HCT116 (cell line): ENCODE data around the gene NUDT8. TPM values are rescaled to one million over a fixed set of nuclear protein-coding genes. Genes with fewer than 3 reads are reported as not detected.

Source experiments
- ATAC-seq: fragments of 200-7000 bp; cut with Tn5 transposase; 2 replicates; pipeline ENCODE4 v1.9.1; 2020; ENCODE audit warnings: mild to moderate bottlenecking, moderate library complexity
- BruUV-seq: library from RNA; stranded (reverse); fragments of 400-500 nt; replicated peaks from 2 replicates; lab custom pipeline; 2021; lab: Mats Ljungman, UMichigan
- CTCF ChIA-PET: fragments of 300-600 bp; sonication (Branson Sonifier 250); formaldehyde crosslinking; loops from one replicate; lab custom pipeline; 2021; ENCODE audit warnings: antibody characterized with exemption; lab: Charles Lee
- POLR2A ChIA-PET: fragments of 300-600, 350-600 bp; sonication (Branson Sonifier 250); formaldehyde crosslinking; loops from one replicate; lab custom pipeline; 2021; ENCODE audit warnings: antibody characterized with exemption; lab: Charles Lee
- RAD21 ChIA-PET, 2 experiments: fragments of 300-600 bp; sonication (Branson Sonifier 250); formaldehyde crosslinking; loops; one replicate each; lab custom pipeline; 2023; ENCODE audit warnings: low total read pairs in 2 of 2; ENCODE audit not compliant: uncharacterized antibody in 2 of 2, unreplicated experiment in 2 of 2, low non-redundant PET in 1 of 2; lab: Charles Lee
- DNase-seq: peaks from one replicate; pipeline ENCODE4 v3.0.0-alpha.2; 2010; ENCODE audit warnings: low read depth, low spot score
- H2AFZ ChIP-seq: fragments of 200-600 bp; shearing (Covaris generic), sonication (generic); 2 replicates; pipeline ENCODE4 v1.6.1; 2017; ENCODE audit warnings: low read depth, mixed run types, mixed read lengths, antibody characterized with exemption, low read length; ENCODE audit not compliant: poor library complexity, severe bottlenecking
- H3K27ac ChIP-seq: 2 replicates; pipeline ENCODE4 v1.5.1; 2012; ENCODE audit warnings: low read depth, low read length
- H3K27me3 ChIP-seq: fragments of 200-600 bp; sonication (generic); 2 replicates; pipeline ENCODE4 v1.6.1; 2016; ENCODE audit warnings: mixed run types, low read length, mixed read lengths; ENCODE audit not compliant: insufficient read depth
- H3K36me3 ChIP-seq, 2 experiments: fragments of 200-500 bp in 1 of 2; fragments of 200-600 bp in 1 of 2; sonication (Bioruptor generic) in 1 of 2; sonication (generic) in 1 of 2; 2 replicates each; pipeline versions ENCODE4 v1.5.1 to v1.6.1; 2014 to 2016; ENCODE audit warnings: low read length in 2 of 2, inconsistent platforms in 1 of 2, mixed read lengths in 1 of 2, mixed run types in 1 of 2; ENCODE audit not compliant: insufficient read depth in 2 of 2, control insufficient read depth in 1 of 2
- H3K4me1 ChIP-seq, 2 experiments: fragments of 200-600 bp in 1 of 2; sonication (generic) in 1 of 2; 2 replicates each; pipeline versions ENCODE4 v1.5.1 to v1.6.1; 2012 to 2017; ENCODE audit warnings: low read length in 2 of 2, inconsistent platforms in 1 of 2, mild to moderate bottlenecking in 1 of 2, mixed read lengths in 1 of 2, mixed run types in 1 of 2, moderate library complexity in 1 of 2; ENCODE audit not compliant: insufficient read depth in 2 of 2, control insufficient read depth in 1 of 2
- H3K4me2 ChIP-seq: fragments of 200-600 bp; sonication (generic); 2 replicates; pipeline ENCODE4 v1.6.1; 2017; ENCODE audit warnings: mixed run types, low read length, mixed read lengths
- H3K4me3 ChIP-seq, 2 experiments: fragments of 200-600 bp in 1 of 2; sonication (generic) in 1 of 2; replicated peaks in 1 of 2; 2 replicates each; pipeline ENCODE4 v1.5.1; 2011 to 2016; ENCODE audit warnings: low read length in 2 of 2, control low read depth in 1 of 2, low read depth in 1 of 2, mild to moderate bottlenecking in 1 of 2, mixed read lengths in 1 of 2, mixed run types in 1 of 2
- H3K79me2 ChIP-seq: fragments of 200-600 bp; sonication (generic); 2 replicates; pipeline ENCODE4 v1.6.1; 2017; ENCODE audit warnings: mild to moderate bottlenecking, mixed run types, low read length, moderate library complexity, mixed read lengths; ENCODE audit not compliant: insufficient read depth
- H3K9ac ChIP-seq: fragments of 200-600 bp; sonication (generic); 2 replicates; pipeline ENCODE4 v1.6.1; 2016; ENCODE audit warnings: low read length, mixed read lengths
- H3K9me2 ChIP-seq: fragments of 200-600 bp; sonication (generic), shearing (Covaris generic); 2 replicates; pipeline ENCODE4 v1.6.1; 2017; ENCODE audit warnings: mixed run types, mild to moderate bottlenecking, moderate library complexity; ENCODE audit not compliant: insufficient read depth
- H3K9me3 ChIP-seq, 2 experiments: fragments of 200-500 bp in 1 of 2; fragments of 200-600 bp in 1 of 2; sonication (Bioruptor generic) in 1 of 2; sonication (generic) in 1 of 2; 2 replicates each; pipeline ENCODE4 v1.6.1; 2014 to 2017; ENCODE audit warnings: low read length in 2 of 2, mixed read lengths in 2 of 2, inconsistent platforms in 1 of 2, low read depth in 1 of 2, mild to moderate bottlenecking in 1 of 2, mixed run types in 1 of 2, moderate library complexity in 1 of 2; ENCODE audit not compliant: control insufficient read depth in 1 of 2, insufficient read depth in 1 of 2
- H4K20me1 ChIP-seq: fragments of 200-600 bp; sonication (generic), shearing (Covaris generic); 2 replicates; pipeline ENCODE4 v1.6.1; 2017; ENCODE audit warnings: mixed run types, mild to moderate bottlenecking, moderate library complexity; ENCODE audit not compliant: insufficient read depth
- CEBPB ChIP-seq: IDR thresholded peaks from 2 replicates; pipeline ENCODE4 v1.6.1; 2012; ENCODE audit warnings: low read depth
- CTCF ChIP-seq, 3 experiments: fragments of 200-600 bp in 1 of 3; sonication (generic) in 1 of 3; IDR thresholded peaks in 2 of 3; conservative IDR thresholded peaks in 1 of 3; 2 replicates each; pipeline ENCODE4 v1.5.1; 2012 to 2017; ENCODE audit warnings: low read depth in 2 of 3, low read length in 2 of 3, antibody characterized with exemption in 1 of 3, borderline replicate concordance in 1 of 3, control low read depth in 1 of 3, mild to moderate bottlenecking in 1 of 3, mixed read lengths in 1 of 3, mixed run types in 1 of 3, moderate library complexity in 1 of 3; ENCODE audit not compliant: insufficient read depth in 1 of 3
- EGR1 ChIP-seq: IDR thresholded peaks from 2 replicates; pipeline ENCODE4 v1.6.1; 2012; ENCODE audit warnings: low read depth
- FOSL1 ChIP-seq: IDR thresholded peaks from 2 replicates; pipeline ENCODE4 v1.6.1; 2012; ENCODE audit warnings: low read depth
- MAX ChIP-seq: IDR thresholded peaks from 2 replicates; pipeline ENCODE4 v1.6.1; 2012
- POLR2AphosphoS5 ChIP-seq: IDR thresholded peaks from 2 replicates; pipeline ENCODE4 v1.6.1; 2011; ENCODE audit warnings: mild to moderate bottlenecking, low read depth, low read length, moderate library complexity
- SP1 ChIP-seq: IDR thresholded peaks from 2 replicates; pipeline ENCODE4 v1.6.1; 2012; ENCODE audit warnings: low read depth
- ZFX ChIP-seq: fragments of 450-650 bp; IDR thresholded peaks from 2 replicates; pipeline ENCODE4 v1.6.1; 2017
- ZNF274 ChIP-seq: fragments of 200-500 bp; sonication (Bioruptor generic); IDR thresholded peaks from 2 replicates; pipeline ENCODE4 v1.6.1; 2014; ENCODE audit warnings: mild to moderate bottlenecking, low read depth, low read length, inconsistent platforms
- intact Hi-C: fragments of 100-400 bp; cut with micrococcal nuclease; formaldehyde crosslinking; loops from 2 replicates; pipeline ENCODE4 v1.10.0; 2022
- total RNA-seq: library from RNA; stranded (reverse); gene quantifications from one replicate; pipeline ENCODE4 v1.2.1, GENCODE V29; 2021; ENCODE audit not compliant: unreplicated experiment
- TF ChIP-seq, protein P1 (sequence below): IDR thresholded peaks from 2 replicates; pipeline ENCODE4 v1.6.1; 2011; ENCODE audit warnings: mild to moderate bottlenecking, low read length, moderate library complexity; ENCODE audit not compliant: insufficient replicate concordance; ENCODE audit errors: extremely low read depth

The NUDT8 gene
- total RNA-seq, 1 experiment from 2014 or later, result 18.7 TPM

DNA sequence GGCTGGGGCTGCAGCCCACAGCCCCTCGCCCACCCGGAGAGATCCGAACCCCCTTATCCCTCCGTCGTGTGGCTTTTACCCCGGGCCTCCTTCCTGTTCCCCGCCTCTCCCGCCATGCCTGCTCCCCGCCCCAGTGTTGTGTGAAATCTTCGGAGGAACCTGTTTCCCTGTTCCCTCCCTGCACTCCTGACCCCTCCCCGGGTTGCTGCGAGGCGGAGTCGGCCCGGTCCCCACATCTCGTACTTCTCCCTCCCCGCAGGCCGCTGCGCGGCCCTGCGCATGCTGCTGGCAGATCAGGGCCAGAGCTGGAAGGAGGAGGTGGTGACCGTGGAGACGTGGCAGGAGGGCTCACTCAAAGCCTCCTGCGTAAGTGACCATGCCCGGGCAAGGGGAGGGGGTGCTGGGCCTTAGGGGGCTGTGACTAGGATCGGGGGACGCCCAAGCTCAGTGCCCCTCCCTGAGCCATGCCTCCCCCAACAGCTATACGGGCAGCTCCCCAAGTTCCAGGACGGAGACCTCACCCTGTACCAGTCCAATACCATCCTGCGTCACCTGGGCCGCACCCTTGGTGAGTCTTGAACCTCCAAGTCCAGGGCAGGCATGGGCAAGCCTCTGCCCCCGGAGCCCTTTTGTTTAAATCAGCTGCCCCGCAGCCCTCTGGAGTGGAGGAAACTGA, 45.4 kb downstream of the NUDT8 start:
- Histone ChIP-seq H3K4me2 (peak overlapping the region; percentile 98), H3K4me1 (peaks cover 38 to 49% of the 10 kb centered on the region in 2 experiments), H3K4me3 (peak overlapping the region; percentile 66 to 90), H4K20me1 (peaks cover 2% of the 10 kb centered on the region; the same call in 1 of the 2 replicates), H3K27me3 (no peaks in the 10 kb centered on the region), H3K9me3 (no peaks in the 10 kb centered on the region), H3K9me2 (no peaks in the 10 kb centered on the region), H2AFZ (no peak overlapping the region), H3K79me2 (peaks cover 33% of the 10 kb centered on the region), H3K36me3 (peaks cover 7 to 19% of the 10 kb centered on the region in 2 experiments; a peak in 3 of 4 replicates), H3K9ac (peak overlapping the region; percentile 98), H3K27ac (peak overlapping the region; percentile 80)
- ChIA-PET RAD21 (no interaction called here), POLR2A (interaction anchor here (1.2 to 1.6 kb wide), 3 partner anchors 11 to 156 kb away, joined by 3 to 8 read pairs (median 8); partner anchors contain the start of gene RPS6KB2), CTCF (interaction anchor here (1.1 to 3.2 kb wide), 5 partner anchors 8 to 45 kb away, joined by 3 to 24 read pairs (median 6); partner anchors contain the start of gene NUDT8)
- intact Hi-C loops, result no loop called here
- ATAC-seq (peak; percentile 31), DNase-seq (no peak)
- TSS peak; percentile 54 for BruUV-seq
- TF ChIP-seq MAX, result peak; percentile 12; the same call in 1 of the 2 replicates
- no peak for TF ChIP-seq CEBPB

DNA sequence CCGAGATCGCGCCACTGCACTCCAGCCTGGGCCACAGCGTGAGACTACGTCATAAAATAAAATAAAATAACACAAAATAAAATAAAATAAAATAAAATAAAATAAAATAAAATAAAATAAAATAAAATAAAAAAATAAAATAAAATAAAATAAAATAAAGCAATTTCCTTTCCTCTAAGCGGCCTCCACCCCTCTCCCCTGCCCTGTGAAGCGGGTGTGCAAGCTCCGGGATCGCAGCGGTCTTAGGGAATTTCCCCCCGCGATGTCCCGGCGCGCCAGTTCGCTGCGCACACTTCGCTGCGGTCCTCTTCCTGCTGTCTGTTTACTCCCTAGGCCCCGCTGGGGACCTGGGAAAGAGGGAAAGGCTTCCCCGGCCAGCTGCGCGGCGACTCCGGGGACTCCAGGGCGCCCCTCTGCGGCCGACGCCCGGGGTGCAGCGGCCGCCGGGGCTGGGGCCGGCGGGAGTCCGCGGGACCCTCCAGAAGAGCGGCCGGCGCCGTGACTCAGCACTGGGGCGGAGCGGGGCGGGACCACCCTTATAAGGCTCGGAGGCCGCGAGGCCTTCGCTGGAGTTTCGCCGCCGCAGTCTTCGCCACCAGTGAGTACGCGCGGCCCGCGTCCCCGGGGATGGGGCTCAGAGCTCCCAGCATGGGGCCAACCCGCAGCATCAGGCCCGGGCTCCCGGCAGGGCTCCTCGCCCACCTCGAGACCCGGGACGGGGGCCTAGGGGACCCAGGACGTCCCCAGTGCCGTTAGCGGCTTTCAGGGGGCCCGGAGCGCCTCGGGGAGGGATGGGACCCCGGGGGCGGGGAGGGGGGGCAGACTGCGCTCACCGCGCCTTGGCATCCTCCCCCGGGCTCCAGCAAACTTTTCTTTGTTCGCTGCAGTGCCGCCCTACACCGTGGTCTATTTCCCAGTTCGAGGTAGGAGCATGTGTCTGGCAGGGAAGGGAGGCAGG, 46.2 kb downstream of the NUDT8 start, which contains the start of gene GSTP1:
Gene GSTP1, plus strand, starts transcription at position 566 of the 958 bp plus-strand sequence. Its CDS starts 32 bp downstream, at position 598.
- Histone ChIP-seq H4K20me1 (peaks cover 2% of the 10 kb centered on the region; the same call in 1 of the 2 replicates), H3K9me3 (no peaks in the 10 kb centered on the region), H3K27ac (peak within 1 kb of the TSS; percentile 80), H3K27me3 (no peaks in the 10 kb centered on the region), H3K9me2 (no peaks in the 10 kb centered on the region), H3K4me1 (peaks cover 41 to 53% of the 10 kb centered on the region in 2 experiments), H3K9ac (peak within 1 kb of the TSS; percentile 98), H3K79me2 (peaks cover 33% of the 10 kb centered on the region), H2AFZ (no peak within 1 kb of the TSS), H3K4me3 (peak within 1 kb of the TSS; percentile 66 to 90), H3K4me2 (peak within 1 kb of the TSS; percentile 98), H3K36me3 (peaks cover 7 to 19% of the 10 kb centered on the region in 2 experiments; a peak in 3 of 4 replicates)
- CTCF ChIA-PET, result interaction anchor here (1.0 to 3.2 kb wide), 6 partner anchors 9 to 237 kb away, joined by 3 to 24 read pairs (median 4); partner anchors contain the start of gene NUDT8
- no TSS peak for BruUV-seq
- POLR2A ChIA-PET, result interaction anchor here (0.7 to 1.6 kb wide), 6 partner anchors 8 to 253 kb away, joined by 3 to 8 read pairs (median 4); partner anchors contain the start of gene RPS6KB2
- intact Hi-C loops, result no loop called here
- RAD21 ChIA-PET, result interaction anchor here in 1 of 2 experiments (0.7 kb wide), 1 partner anchor 79 kb away, joined by 4 read pairs; no protein-coding TSS in a partner anchor
- peak; percentile 88 for ATAC-seq
- DNase-seq, result peak; percentile 61
- TF ChIP-seq POLR2AphosphoS5 (peak; percentile 99), EGR1 (no peak), ZFX (peak; percentile 99), FOSL1 (peak; percentile 53), SP1 (0 out of 2 replicates have a peak, but pooled peaks have one; percentile 35), CTCF (IDR thresholded peaks at IDR 0.05 in 2 of 3, conservative IDR thresholded peaks at IDR 0.05 in 1 of 3; ENCODE audit: borderline replicate concordance in 1 of 3, insufficient read depth in 1 of 3, low read depth in 2 of 3, low read length in 2 of 3) (peak; percentile 46 to 65 (median 55)), ZNF274 (no peak), CEBPB (no peak)
- TF ChIP-seq, protein P1, sequence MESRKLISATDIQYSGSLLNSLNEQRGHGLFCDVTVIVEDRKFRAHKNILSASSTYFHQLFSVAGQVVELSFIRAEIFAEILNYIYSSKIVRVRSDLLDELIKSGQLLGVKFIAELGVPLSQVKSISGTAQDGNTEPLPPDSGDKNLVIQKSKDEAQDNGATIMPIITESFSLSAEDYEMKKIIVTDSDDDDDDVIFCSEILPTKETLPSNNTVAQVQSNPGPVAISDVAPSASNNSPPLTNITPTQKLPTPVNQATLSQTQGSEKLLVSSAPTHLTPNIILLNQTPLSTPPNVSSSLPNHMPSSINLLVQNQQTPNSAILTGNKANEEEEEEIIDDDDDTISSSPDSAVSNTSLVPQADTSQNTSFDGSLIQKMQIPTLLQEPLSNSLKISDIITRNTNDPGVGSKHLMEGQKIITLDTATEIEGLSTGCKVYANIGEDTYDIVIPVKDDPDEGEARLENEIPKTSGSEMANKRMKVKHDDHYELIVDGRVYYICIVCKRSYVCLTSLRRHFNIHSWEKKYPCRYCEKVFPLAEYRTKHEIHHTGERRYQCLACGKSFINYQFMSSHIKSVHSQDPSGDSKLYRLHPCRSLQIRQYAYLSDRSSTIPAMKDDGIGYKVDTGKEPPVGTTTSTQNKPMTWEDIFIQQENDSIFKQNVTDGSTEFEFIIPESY, result peak; percentile 46
